Sciatic nerve (tissue), 2 donors: ENCODE measurements around the gene GLIS1. TPM values are rescaled to one million over a fixed set of nuclear protein-coding genes. Genes with fewer than 3 reads are reported as not detected.

Experiments used
- ATAC-seq: fragments of 200-7000 bp; cut with Tn5 transposase; one replicate; pipeline ENCODE4 v1.9.1; 2020; ENCODE audit warnings: mild to moderate bottlenecking, moderate library complexity
- DNase-seq: peaks from one replicate; pipeline ENCODE4 v3.0.0-alpha.2; 2020; ENCODE audit warnings: low spot score
- intact Hi-C: fragments of 100-400 bp; cut with DNase I; formaldehyde crosslinking; loops from one replicate; pipeline ENCODE4 v1.14.2; 2022
- total RNA-seq: library from RNA; stranded (reverse); fragmentation: NEBNext Ultra II Directional; extraction: Animal tissue kit (Norgen Biotek cat#: 25700); gene quantifications from one replicate; pipeline ENCODE4 v1.2.1, GENCODE V29; 2021
- donor health status: DM: no; HTN: no; CAD: no.
- donor health status: DM: no; HTN: no; CAD: no.

GLIS1 gene
- total RNA-seq, 1 donor from 2014 or later: 0.98 TPM

- intact Hi-C loops: no loop called here
- ATAC-seq: no peak
- DNase-seq: peak; percentile 50
Measured at GRCh38 chr1:53593758-53594380, 145.1 kb downstream of the GLIS1 start.

DNA sequence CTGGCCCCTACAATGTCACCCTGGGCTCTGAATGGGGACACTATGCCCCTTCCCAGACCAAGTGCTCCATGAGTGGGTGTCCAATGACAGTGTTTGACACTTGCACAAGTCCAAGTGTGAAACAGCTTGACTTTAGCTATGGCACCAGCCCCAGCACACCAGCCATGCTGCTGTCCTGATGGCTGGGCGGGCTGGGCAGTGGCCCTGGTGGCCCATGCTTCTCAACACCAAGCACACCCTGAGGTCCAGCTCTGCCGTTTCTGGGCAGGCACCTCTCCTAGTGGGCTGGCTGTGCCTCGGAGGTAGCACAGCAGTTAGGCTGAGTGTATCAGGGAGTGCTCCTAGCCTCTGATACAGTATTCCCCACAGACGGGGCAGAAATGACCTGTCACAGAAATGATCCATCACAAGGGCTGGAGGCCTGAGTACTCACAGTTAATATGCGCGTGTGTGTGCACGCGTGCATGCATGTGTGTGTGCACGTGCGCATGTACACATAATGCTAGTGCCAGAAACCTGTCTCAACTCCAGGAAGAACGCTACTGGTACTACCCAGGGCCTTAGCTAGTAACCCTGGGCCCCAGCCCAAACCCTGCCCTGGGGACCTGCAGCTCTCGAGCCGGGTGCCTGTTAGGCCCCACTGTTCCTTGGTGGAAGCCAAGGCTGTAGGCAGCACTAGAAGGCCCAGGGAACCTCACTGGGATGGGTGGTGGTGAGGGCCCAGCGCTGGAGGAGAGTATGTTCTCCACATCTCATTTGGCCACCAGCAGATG, 145.8 kb downstream of the GLIS1 start:
- no peak for ATAC-seq
- intact Hi-C loops: no loop called here
- peak; percentile 27 for DNase-seq

DNA sequence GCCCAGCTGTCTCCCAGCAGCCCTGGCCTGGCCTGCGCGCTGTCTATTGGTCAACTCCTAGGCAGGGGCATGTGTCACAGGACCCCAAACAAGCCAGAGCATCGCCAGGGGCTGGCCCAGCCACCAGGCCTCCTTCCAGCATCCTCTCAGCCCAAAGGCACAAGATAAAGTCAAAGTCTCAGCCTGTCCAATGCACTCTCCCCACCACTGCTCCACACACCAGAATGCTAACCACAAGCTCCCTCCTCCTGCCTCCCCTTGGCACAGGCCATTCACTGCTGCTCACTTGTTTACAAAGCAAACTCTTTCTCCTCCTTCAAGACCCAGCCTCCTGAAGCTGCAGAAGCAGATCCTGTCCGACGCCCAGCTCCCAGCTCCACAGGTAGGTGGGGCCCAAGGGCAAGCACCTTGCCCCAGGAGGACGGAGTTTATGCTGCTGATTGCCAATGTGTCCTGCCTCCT, 146.4 kb downstream of the GLIS1 start:
- DNase-seq (peak; percentile 56), ATAC-seq (peak; percentile 50)
- intact Hi-C loops: no loop called here

GRCh38 chr1:53591924-53592323, 147.0 kb downstream of the GLIS1 start:
- ATAC-seq: no peak
- no peak for DNase-seq
- intact Hi-C loops: no loop called here

DNA sequence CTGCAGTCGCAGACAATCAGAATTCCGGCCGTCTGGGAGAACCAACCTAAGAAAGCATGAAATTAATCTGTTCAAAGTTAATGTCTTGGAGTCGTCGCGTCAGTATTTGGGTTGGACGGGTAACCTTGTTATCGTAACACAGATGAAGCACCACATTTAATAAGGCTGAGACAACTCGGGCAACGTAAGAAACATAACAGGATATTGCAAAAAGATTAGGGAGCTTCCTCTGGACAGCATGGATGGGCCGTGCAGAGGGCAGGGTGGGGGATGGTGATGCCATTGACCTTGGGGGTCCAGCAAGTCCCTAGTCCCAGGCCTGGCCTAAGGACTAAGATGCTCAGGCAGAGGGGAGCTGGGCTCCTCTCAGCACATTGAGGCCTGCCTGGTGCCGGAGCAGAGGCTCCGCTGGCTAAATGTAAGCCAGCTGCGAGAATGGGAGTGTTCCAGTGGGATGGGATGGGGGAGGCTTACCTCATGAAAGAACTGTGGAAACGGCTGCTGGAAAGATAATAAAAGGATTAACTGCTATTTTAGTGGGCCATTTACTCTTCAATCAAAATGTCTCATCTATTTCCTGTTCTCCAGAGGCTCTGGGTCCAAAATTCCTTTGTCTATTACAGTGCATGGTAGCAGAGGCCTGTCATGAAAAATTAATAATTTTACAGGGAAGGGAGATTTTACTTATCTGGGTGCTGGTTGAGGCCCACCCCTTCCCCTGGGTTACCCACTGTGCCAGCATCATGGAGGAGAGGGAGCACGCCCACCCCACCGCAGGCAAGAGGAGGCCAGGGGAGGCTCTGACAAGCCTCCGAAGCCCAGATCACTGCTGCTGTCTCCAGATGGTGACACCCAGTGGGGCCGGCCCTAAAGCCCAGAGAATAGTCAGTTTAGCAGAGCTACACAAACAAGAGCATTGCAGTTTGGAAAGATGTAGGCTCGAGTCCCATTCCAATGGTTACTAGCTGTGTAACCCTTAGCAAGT, 148.1 kb downstream of the GLIS1 start:
- intact Hi-C loops: no loop called here
- DNase-seq (no peak), ATAC-seq (peak; percentile 72)

DNA sequence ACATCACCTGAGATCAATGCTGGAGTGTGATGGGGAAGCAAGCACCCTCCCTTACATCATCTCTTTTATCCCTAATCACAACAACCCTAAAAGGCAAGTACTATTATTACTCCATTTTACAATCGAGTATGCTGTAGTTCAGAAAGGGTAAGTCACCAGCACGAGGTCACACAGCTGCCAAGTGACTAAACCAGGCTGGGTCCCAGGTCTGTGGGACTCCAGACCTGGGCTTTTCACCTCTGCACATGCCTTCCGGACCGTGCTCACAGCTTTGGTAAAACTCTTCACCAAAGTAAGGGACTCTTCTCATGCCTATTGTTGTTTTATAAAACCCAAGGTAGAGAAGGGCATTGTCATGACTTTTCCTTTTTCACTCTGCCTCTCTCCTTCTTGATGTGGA, 148.9 kb downstream of the GLIS1 start:
- DNase-seq: no peak
- ATAC-seq: no peak
- intact Hi-C loops: no loop called here

DNA sequence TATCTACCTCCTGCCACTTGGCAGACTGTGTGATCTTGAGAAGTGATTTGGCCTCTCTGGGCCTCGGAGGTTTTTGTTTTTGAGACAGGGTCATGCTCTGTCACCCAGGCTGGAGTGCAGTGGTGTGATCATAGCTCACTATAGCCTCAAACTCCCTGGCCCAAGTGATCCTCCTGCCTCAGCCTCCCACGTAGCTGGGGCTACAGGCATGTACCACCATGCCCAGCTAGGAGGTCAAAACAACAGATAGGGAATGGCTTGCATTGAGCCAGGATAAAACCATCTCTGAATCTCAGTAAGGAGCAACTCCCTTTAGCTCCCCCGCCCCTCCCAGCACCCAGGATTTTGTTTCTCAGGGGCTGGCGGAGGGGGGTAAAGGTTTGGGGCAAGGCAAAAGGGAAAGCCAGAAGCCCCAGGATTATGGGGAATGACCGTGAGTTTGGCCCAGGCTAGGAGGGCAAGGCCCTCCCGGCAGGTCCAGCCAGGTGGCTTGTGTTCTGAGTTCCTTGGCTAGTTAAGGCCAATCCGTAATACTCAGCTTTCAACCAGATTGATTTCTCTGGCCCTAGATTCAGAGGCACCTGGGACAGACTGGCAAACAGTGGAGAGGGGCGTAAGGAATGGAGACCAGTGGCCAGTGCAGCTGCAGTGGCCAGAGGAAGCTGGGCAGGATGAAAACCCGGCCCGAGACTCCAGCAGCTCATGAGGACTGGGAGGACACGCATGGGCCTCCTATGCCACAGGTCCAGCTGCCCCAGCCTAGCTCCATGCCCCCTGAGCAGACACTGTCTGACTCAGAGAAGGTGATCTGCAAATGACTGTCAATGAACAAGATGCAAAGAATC, 149.7 kb downstream of the GLIS1 start:
- DNase-seq (no peak), ATAC-seq (no peak)
- intact Hi-C loops: no loop called here

GRCh38 chr1:53588053-53588779, 150.7 kb downstream of the GLIS1 start:
- peak; percentile 52 for ATAC-seq
- DNase-seq: no peak
- intact Hi-C loops: no loop called here

DNA sequence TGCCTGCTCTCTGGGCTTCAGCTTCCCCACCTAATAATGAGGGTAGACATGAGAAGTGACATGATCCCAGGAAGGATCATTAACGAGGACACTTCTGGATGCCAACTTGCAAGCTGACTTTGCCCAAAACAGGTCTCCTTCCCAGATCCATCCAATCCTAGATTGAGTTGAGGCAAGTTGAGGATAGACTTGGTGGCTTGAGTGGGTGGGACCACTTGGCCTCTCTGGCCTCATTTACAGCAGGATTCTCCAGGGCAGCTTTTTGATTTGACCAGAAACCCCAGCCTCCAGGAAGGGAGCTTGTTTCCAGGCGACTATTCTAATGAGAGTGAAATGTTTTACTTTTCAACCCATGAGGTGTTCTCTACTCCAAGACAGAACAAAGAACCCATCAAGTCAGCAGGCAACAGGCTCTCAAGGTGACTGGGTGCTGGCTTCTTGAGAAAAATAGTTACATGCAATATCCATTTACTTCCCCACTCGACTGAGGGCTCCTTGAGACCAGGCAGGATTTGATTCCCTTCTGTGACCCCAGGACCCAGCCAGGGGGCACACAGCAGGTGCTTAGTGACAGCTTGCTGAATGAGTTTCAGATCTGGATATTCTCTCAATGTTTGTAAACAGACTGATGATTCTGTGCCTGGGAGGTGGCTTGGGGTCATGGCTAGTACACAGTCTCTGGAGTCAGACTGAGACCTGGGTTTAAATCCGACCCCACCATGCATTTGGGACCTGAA, 151.5 kb downstream of the GLIS1 start:
- no peak for DNase-seq
- ATAC-seq: no peak
- intact Hi-C loops: no loop called here

DNA sequence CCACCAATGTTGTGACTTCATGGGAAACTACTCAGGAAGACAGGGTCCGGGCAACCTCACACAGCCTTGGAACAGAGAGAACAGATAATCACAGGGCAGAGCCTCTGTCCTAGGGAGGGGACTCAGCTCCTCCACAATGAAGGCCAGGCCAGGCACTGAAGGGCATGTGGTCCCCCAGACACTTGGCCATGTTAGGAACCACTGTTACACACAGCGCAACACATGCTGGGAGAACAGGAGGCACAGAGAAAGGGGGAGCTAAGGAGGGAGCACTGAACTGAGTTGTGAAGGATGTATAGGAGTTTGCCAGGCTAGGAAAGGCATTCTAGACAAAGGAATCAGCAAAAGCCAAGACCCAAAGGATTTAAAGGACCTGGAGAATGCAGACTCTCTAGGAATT, 152.2 kb downstream of the GLIS1 start:
- no peak for ATAC-seq
- DNase-seq: no peak
- intact Hi-C loops: no loop called here

DNA sequence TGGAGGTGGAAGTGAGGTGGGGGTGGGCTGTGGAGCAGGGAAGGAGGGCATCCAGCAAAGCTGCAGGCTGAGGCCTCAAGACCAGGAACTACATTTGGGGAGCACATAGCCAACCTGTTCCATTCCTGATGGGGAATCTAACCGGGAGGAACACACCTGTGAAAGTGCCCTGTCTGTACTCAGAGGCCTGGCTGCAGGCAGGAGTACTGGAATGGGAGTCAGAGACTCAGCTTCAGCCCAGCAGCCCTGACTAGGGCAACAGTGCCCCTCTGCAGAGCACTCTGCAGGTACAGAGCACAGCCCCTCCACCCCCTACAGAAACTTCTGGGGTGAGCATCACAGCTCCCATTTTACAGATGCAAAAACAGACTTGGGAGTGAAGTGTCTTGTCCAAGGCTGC, 153.4 kb downstream of the GLIS1 start:
- intact Hi-C loops: no loop called here
- ATAC-seq: no peak
- DNase-seq: peak; percentile 34

DNA sequence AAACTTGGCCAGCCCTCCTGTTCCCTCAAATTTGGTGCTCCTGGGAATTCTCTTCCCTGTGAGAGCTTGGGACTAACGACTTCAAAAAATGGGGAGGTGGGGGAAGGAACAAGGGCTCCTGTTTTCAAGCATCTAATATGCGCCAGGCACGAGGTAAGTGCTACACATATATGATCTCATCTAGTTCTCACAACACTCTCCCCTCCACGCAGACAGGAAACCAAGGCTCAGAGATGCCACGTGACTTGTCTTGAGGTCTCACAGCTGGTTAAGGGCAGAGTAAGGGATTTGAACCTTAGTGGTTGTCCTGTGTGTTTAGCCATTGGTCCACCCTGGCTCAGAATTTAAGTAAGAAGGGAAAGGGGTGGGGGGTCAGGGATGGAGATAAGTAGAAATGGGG, 153.8 kb downstream of the GLIS1 start:
- ATAC-seq: no peak
- peak; percentile 8 for DNase-seq
- intact Hi-C loops: no loop called here

GRCh38 chr1:53584777-53585107, 154.2 kb downstream of the GLIS1 start:
- ATAC-seq (no peak), DNase-seq (peak; percentile 35)
- intact Hi-C loops: no loop called here

DNA sequence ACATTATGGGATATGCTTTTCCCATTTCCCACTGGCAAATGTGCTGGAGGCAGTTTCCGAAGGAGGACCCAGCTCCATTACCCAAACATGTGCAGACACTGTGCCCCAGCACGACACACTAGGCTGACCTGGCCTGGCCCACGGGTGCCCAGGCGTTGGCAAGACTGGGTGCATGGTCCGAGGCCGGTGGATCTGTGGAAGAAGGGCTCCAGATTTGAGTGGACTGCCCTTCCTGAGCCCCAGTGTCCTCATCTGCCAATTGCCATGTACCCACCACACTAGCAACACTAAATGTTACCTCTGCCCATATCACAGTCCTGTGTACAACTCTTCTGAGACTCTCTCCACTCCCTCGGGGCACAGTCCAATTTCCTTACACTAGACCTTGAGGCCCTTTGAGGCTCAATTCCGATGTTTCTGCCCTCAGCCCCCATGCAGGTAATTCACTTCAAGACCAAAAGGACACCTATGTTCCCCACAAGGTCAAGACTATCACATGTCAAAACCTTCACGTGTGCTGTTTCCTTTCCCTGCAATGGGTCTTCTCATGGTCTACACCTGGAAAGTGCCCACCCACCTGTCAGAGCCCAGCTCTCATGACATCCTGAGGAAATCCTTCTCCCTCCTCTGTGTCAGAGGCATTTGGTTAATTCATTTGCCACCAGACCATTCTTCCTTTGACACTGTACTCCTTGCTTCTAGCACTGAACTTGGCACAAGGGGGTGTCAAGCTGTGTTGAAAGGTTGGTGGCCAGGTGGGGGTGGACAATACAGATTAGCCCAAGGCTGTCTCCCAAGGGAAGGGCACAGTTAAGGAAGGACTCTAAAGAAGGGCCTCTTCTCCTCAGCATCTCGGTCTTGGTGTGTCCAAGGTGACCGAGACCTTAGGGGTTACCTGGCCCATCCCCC, 154.8 kb downstream of the GLIS1 start:
- DNase-seq (peak; percentile 32), ATAC-seq (no peak)
- intact Hi-C loops: no loop called here

- no peak for ATAC-seq
- peak; percentile 48 for DNase-seq
- intact Hi-C loops: no loop called here
Measured at GRCh38 chr1:53583021-53583867, 155.7 kb downstream of the GLIS1 start.
